GM12878 (cell line): ENCODE results near the gene SLC38A8. TPM values are rescaled to one million over a fixed set of nuclear protein-coding genes. Genes with fewer than 3 reads are reported as not detected.

Experiments
- ATAC-seq: fragments of 200-7000 bp; cut with Tn5 transposase; 3 replicates; pipeline ENCODE4 v1.9.1; 2020; ENCODE audit warnings: mild to moderate bottlenecking, moderate library complexity
- BruUV-seq: library from RNA; stranded (reverse); fragments of 400-500 nt; replicated peaks from 2 replicates; lab custom pipeline; 2021; lab: Mats Ljungman, UMichigan
- CTCF ChIA-PET: fragments of 300-600 bp; sonication (Branson Sonifier 250); formaldehyde crosslinking; extraction: SDS; loops from one replicate; lab custom pipeline; 2021; ENCODE audit warnings: inconsistent platforms; lab: Yijun Ruan, JAX
- POLR2A ChIA-PET: fragments of 350-600 bp; formaldehyde crosslinking; extraction: SDS; loops from one replicate; lab custom pipeline; 2021; ENCODE audit warnings: inconsistent platforms; lab: Charles Lee
- RAD21 ChIA-PET: fragments of 300-600 bp; sonication (Branson Sonifier 250); formaldehyde crosslinking; loops from one replicate; lab custom pipeline; 2023; ENCODE audit warnings: antibody characterized with exemption; ENCODE audit not compliant: unreplicated experiment; lab: Charles Lee
- SMC1A ChIA-PET: fragments of 300-600 bp; sonication (Branson Sonifier 250); formaldehyde crosslinking; loops from one replicate; lab custom pipeline; 2023; ENCODE audit not compliant: unreplicated experiment, uncharacterized antibody; lab: Charles Lee
- DNase-seq: peaks from one replicate; pipeline ENCODE4 v3.0.0-alpha.2; 2011; ENCODE audit warnings: low read depth, low spot score
- FAIRE-seq: peaks from 3 replicates; lab custom pipeline; 2011; peaks lifted over from hg19 to GRCh38; lab: Jason Lieb, UNC
- H2AFZ ChIP-seq: 2 replicates; pipeline ENCODE4 v1.6.0; 2011; ENCODE audit warnings: low read depth, low read length, control low read depth; ENCODE audit not compliant: control insufficient read depth
- H3K27ac ChIP-seq: 2 replicates; pipeline ENCODE4 v1.5.1; 2011; ENCODE audit warnings: control low read depth; ENCODE audit not compliant: control insufficient read depth, insufficient read depth
- H3K27me3 ChIP-seq, 2 experiments: replicated peaks in 1 of 2; 2 replicates each; pipeline versions ENCODE4 v1.6.0 to v1.6.1; 2011; ENCODE audit warnings: low read length in 1 of 2; ENCODE audit not compliant: control insufficient read depth in 2 of 2, insufficient read depth in 2 of 2
- H3K36me3 ChIP-seq, 2 experiments: 2 replicates each; pipeline ENCODE4 v1.5.1; 2011; ENCODE audit warnings: low read length in 1 of 2; ENCODE audit not compliant: control insufficient read depth in 2 of 2, insufficient read depth in 2 of 2
- H3K4me1 ChIP-seq: 2 replicates; pipeline ENCODE4 v1.6.1; 2011; ENCODE audit warnings: mild to moderate bottlenecking, low read length, moderate library complexity, mixed read lengths; ENCODE audit not compliant: control insufficient read depth, insufficient read depth
- H3K4me2 ChIP-seq: 2 replicates; pipeline ENCODE4 v1.6.0; 2011; ENCODE audit warnings: control low read depth; ENCODE audit not compliant: control insufficient read depth, insufficient read depth
- H3K4me3 ChIP-seq: fragments of 200-600 bp; sonication (generic); 2 replicates; pipeline ENCODE4 v1.5.1; 2016
- H3K79me2 ChIP-seq: 2 replicates; pipeline ENCODE4 v1.6.0; 2011; ENCODE audit warnings: low read length; ENCODE audit not compliant: control insufficient read depth, insufficient read depth
- H3K9ac ChIP-seq: 2 replicates; pipeline ENCODE4 v1.8.0; 2011; ENCODE audit warnings: low read length, control low read depth, mixed read lengths; ENCODE audit not compliant: control insufficient read depth, insufficient read depth
- H3K9me3 ChIP-seq: replicated peaks from 3 replicates; pipeline ENCODE4 v1.5.1; 2011; ENCODE audit warnings: mild to moderate bottlenecking, low read length; ENCODE audit not compliant: control insufficient read depth, insufficient read depth
- H4K20me1 ChIP-seq: 2 replicates; pipeline ENCODE4 v1.6.0; 2011; ENCODE audit not compliant: control insufficient read depth, insufficient read depth
- EP300 ChIP-seq, 2 experiments: fragments of 150-350 bp in 1 of 2; IDR thresholded peaks; 2 replicates each; pipeline ENCODE4 v1.6.1; 2011 to 2012; ENCODE audit warnings: low read depth in 2 of 2, low read length in 2 of 2, borderline replicate concordance in 1 of 2, improper control_type of control experiment in 1 of 2, inconsistent platforms in 1 of 2; ENCODE audit not compliant: control insufficient read depth in 1 of 2
- GATAD2B ChIP-seq: fragments of 450-650 bp; conservative IDR thresholded peaks from 2 replicates; pipeline ENCODE4 v1.6.1; 2017; ENCODE audit warnings: low read depth, mild to moderate bottlenecking, moderate library complexity
- HDAC2 ChIP-seq: fragments of 200-600 bp; sonication (generic); IDR thresholded peaks from 2 replicates; pipeline ENCODE4 v1.6.1; 2017
- MEF2A ChIP-seq: IDR thresholded peaks from 2 replicates; pipeline ENCODE4 v1.6.1; 2011; ENCODE audit warnings: low read depth, mild to moderate bottlenecking, low read length, moderate library complexity; ENCODE audit not compliant: insufficient read depth
- PAX8 ChIP-seq: fragments of 450-650 bp; IDR thresholded peaks from 2 replicates; pipeline ENCODE4 v1.6.1; 2017; ENCODE audit warnings: mild to moderate bottlenecking, moderate library complexity
- SMC3 ChIP-seq: IDR thresholded peaks from 2 replicates; pipeline ENCODE4 v1.6.1; 2011; ENCODE audit warnings: low read length, improper control_type of control experiment, borderline replicate concordance
- ZBTB33 ChIP-seq: fragments of 450-650 bp; IDR thresholded peaks from 2 replicates; pipeline ENCODE4 v1.6.1; 2017; ENCODE audit warnings: mild to moderate bottlenecking
- WGBS: methylation state at CpG from one replicate; pipeline ENCODE4 v1.1.6; 2016; ENCODE audit warnings: low lambda C conversion rate; ENCODE audit not compliant: insufficient replicate concordance, insufficient coverage; ENCODE audit errors: missing lambda C conversion rate; 5-methylcytosine and 5-hydroxymethylcytosine counted together
- in situ Hi-C: fragments of 300-500 bp; cut with MboI; formaldehyde crosslinking; loops from 9 replicates; pipeline ENCODE4 v1.14.3; 2018; ENCODE audit warnings: mixed read lengths
- intact Hi-C: fragments of 100-400 bp; cut with micrococcal nuclease; formaldehyde crosslinking; loops from one replicate; pipeline ENCODE4 v1.14.2; 2022; ENCODE audit not compliant: unreplicated experiment
- polyA plus RNA-seq, 11 experiments: library from polyadenylated mRNA; depleted of rRNA in 4 of 11; unstranded in 6 of 11; stranded (reverse) in 5 of 11; fragments of >200 nt; fragmentation: Nextera tagmentation in 4 of 11; fragmentation: Illumina TruSeq in 1 of 11; extraction: Ambion mirVana in 4 of 11; extraction: Trizol in 1 of 11; gene quantifications; 1 replicate in 1 of 11; 2 replicates in 10 of 11; pipeline versions ENCODE4 v1.2.1 to v1.2.3, GENCODE V29; 2011 to 2016; ENCODE audit warnings: inconsistent platforms in 2 of 11, missing spikeins in 2 of 11, low read depth in 1 of 11
- total RNA-seq, 4 experiments: library from RNA; depleted of rRNA in 3 of 4; stranded (reverse); fragments of >200 nt in 3 of 4; fragmentation: Illumina TruSeq in 1 of 4; extraction: Trizol in 1 of 4; gene quantifications; 2 replicates each; pipeline versions ENCODE4 v1.2.1 to v1.2.3, GENCODE V29; 2013 to 2021

The SLC38A8 gene
- total and polyA plus RNA-seq, 10 of the 15 experiments (the other 5 are each of a cell fraction or from before 2014, with no cell fraction given) = not detected

- CTCF ChIA-PET = no interaction called here
- FAIRE-seq = no peak
Observed at GRCh38 chr16:84001726-84002125, 40.9 kb downstream of the SLC38A8 start.

DNA sequence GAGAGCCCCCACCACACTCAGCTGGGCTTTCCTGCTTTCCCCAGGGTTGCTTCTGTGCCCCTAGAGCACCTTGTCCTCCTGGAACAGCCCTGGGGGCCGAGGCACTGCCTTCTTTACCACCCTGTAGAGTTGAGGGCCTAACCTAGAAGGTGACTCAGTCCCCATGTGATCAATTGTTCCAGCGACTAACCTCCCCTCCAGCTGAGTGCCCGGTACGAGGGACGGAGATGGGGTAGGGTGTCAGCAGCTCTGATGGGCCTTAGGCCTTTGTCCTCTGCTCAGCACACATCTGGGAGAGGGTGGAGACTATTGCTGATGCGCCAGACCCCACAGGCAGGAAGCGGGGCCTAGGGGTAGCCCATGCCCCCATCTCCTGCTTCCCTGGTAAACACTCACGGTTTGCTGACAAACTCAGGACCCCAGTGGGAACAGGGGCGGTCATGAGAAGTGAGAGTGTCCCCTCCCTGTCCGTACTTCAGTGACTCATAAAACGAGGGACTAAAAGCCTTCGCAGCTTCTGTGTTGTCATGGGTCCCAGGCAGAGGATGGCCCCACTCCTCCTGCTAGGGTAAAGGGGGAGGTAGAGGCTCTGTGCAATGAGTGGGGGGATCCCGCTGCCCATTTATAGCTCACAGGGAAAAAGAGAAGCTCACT, 41.5 kb downstream of the SLC38A8 start:
- BruUV-seq = no TSS peak
- Histone ChIP-seq H2AFZ (no peak overlapping the region), H3K9me3 (no peaks in the 10 kb centered on the region), H3K4me1 (no peaks in the 10 kb centered on the region), H3K27me3 (no peaks in the 10 kb centered on the region; a peak in 3 of 4 replicates), H4K20me1 (no peaks in the 10 kb centered on the region), H3K9ac (no peak overlapping the region)
- in situ Hi-C loops (no loop called here), intact Hi-C loops (no loop called here)
- CTCF ChIA-PET = no interaction called here
- no peak for FAIRE-seq
- TF ChIP-seq PAX8 (no peak), ZBTB33 (no peak)
- TF ChIP-seq, all 136 proteins: peak for 0
- no peak overlapping the region for H3K4me2 ChIP-seq
- ChIA-PET POLR2A (no interaction called here), SMC1A (no interaction called here), RAD21 (no interaction called here)
- DNase-seq (no peak), ATAC-seq (no peak)
- no peaks in the 10 kb centered on the region for H3K36me3 ChIP-seq
- no peak overlapping the region for H3K27ac ChIP-seq
- 19% methylated on average over 13 of the region's 13 CpGs for WGBS
- no peak overlapping the region for H3K4me3 ChIP-seq
- H3K79me2 ChIP-seq = no peaks in the 10 kb centered on the region

More at GRCh38 chr16:84001726-84002125, 40.9 kb downstream of the SLC38A8 start:
- no peak for DNase-seq
- Histone ChIP-seq H3K27me3 (no peaks in the 10 kb centered on the region; a peak in 3 of 4 replicates), H3K36me3 (no peaks in the 10 kb centered on the region), H3K4me3 (no peak overlapping the region), H4K20me1 (no peaks in the 10 kb centered on the region), H3K27ac (no peak overlapping the region), H3K79me2 (no peaks in the 10 kb centered on the region), H2AFZ (no peak overlapping the region)
- in situ Hi-C loops = no loop called here
- TF ChIP-seq HDAC2 = no peak
- no peak for TF ChIP-seq SMC3
- TF ChIP-seq GATAD2B = no peak
- no peak for TF ChIP-seq EP300 (IDR thresholded peaks at IDR 0.05; ENCODE audit: borderline replicate concordance in 1 of 2, control insufficient read depth in 1 of 2, low read depth in 2 of 2, low read length in 2 of 2)
- no peak for TF ChIP-seq MEF2A
- TF ChIP-seq, all 136 proteins: peak for 0
- no peaks in the 10 kb centered on the region for H3K9me3 ChIP-seq
- ChIA-PET SMC1A (no interaction called here), POLR2A (no interaction called here), RAD21 (no interaction called here)
- WGBS = 64% methylated on average over 7 of the region's 7 CpGs
- H3K4me1 ChIP-seq = no peaks in the 10 kb centered on the region
- BruUV-seq = no TSS peak
- H3K9ac ChIP-seq = no peak overlapping the region
- no peak overlapping the region for H3K4me2 ChIP-seq
- no peak for ATAC-seq
- intact Hi-C loops = no loop called here
